ENCODE data around the gene CD3G. TPM values are rescaled to one million over a fixed set of nuclear protein-coding genes. Genes with fewer than 3 reads are reported as not detected.

CD3G gene
- total and polyA plus RNA-seq, 2 experiments from 2014 or later: not detected

GRCh38 chr11:118310271-118310670, 33.9 kb upstream of the CD3G start:
- Histone ChIP-seq H3K4me3 (no peak overlapping the region), H4K20me1 (ENCODE audit: insufficient read depth) (no peaks in the 10 kb centered on the region)
- 44 to 48% methylated on average over 3 of the region's 3 CpGs for WGBS, 2 experiments (ENCODE audit: low coverage in 1 of 2, low lambda C conversion rate in 2 of 2, missing lambda C conversion rate in 2 of 2)

GRCh38 chr11:118310781-118311485, 33.2 kb upstream of the CD3G start:
- TF ChIP-seq EZH2phosphoT487 (IDR thresholded peaks at IDR 0.05; ENCODE audit: insufficient read depth, low read depth): no peak
- no peak for TF ChIP-seq EZH2 (IDR thresholded peaks at IDR 0.05; ENCODE audit: insufficient read depth, poor library complexity, severe bottlenecking)
- Histone ChIP-seq H3F3A (ENCODE audit: insufficient read depth) (no peaks in the 10 kb centered on the region), H3K9ac (no peak overlapping the region), H3K36me3 (ENCODE audit: low read depth) (no peaks in the 10 kb centered on the region), H3K4me1 (ENCODE audit: insufficient read depth) (no peaks in the 10 kb centered on the region), H4K20me1 (ENCODE audit: insufficient read depth) (no peaks in the 10 kb centered on the region), H3K79me2 (ENCODE audit: insufficient read depth) (no peaks in the 10 kb centered on the region), H3K27ac (no peak overlapping the region), H3K9me2 (ENCODE audit: insufficient read depth) (no peaks in the 10 kb centered on the region), H2AFZ (no peak overlapping the region), H3K4me2 (ENCODE audit: unreplicated experiment) (no peak overlapping the region), H3K4me3 (no peak overlapping the region), H3K27me3 (replicated peaks; ENCODE audit: insufficient read depth) (peaks cover 20% of the 10 kb centered on the region; the same call in 1 of the 2 replicates), H3K9me3 (ENCODE audit: low read depth) (no peaks in the 10 kb centered on the region)
- 29 to 33% methylated on average over 3 of the region's 3 CpGs for WGBS, 2 experiments (ENCODE audit: low coverage in 1 of 2, low lambda C conversion rate in 2 of 2, missing lambda C conversion rate in 2 of 2)
- DNase-seq: no peak
- in situ Hi-C loops (cut with MboI): no loop called here

More at GRCh38 chr11:118310271-118310670, 33.9 kb upstream of the CD3G start:
- in situ Hi-C loops (cut with MboI): no loop called here
- peaks cover 26% of the 10 kb centered on the region; the same call in 1 of the 2 replicates for H3K27me3 ChIP-seq (replicated peaks; ENCODE audit: insufficient read depth)
- H3K4me1 ChIP-seq (ENCODE audit: insufficient read depth): no peaks in the 10 kb centered on the region
- H2AFZ ChIP-seq: no peak overlapping the region
- H3K9ac ChIP-seq: no peak overlapping the region
- TF ChIP-seq EZH2phosphoT487 (IDR thresholded peaks at IDR 0.05; ENCODE audit: insufficient read depth, low read depth): no peak
- no peak for TF ChIP-seq EZH2 (IDR thresholded peaks at IDR 0.05; ENCODE audit: insufficient read depth, poor library complexity, severe bottlenecking)
- H3K9me3 ChIP-seq (ENCODE audit: low read depth): no peaks in the 10 kb centered on the region
- H3K27ac ChIP-seq: no peak overlapping the region
- H3K4me2 ChIP-seq (ENCODE audit: unreplicated experiment): no peak overlapping the region
- no peak for DNase-seq
- H3K79me2 ChIP-seq (ENCODE audit: insufficient read depth): no peaks in the 10 kb centered on the region
- no peaks in the 10 kb centered on the region for H3K9me2 ChIP-seq (ENCODE audit: insufficient read depth)
- H3K36me3 ChIP-seq (ENCODE audit: low read depth): no peaks in the 10 kb centered on the region
- H3F3A ChIP-seq (ENCODE audit: insufficient read depth): no peaks in the 10 kb centered on the region

GRCh38 chr11:118311518-118311917, 32.6 kb upstream of the CD3G start:
- Histone ChIP-seq H3K4me3 (no peak overlapping the region), H3K27ac (no peak overlapping the region), H4K20me1 (ENCODE audit: insufficient read depth) (no peaks in the 10 kb centered on the region), H3K9me2 (ENCODE audit: insufficient read depth) (no peaks in the 10 kb centered on the region), H3K4me2 (ENCODE audit: unreplicated experiment) (no peak overlapping the region), H3K27me3 (replicated peaks; ENCODE audit: insufficient read depth) (0 out of 2 replicates have a peak, but pooled peaks cover 20% of the 10 kb centered on the region), H3F3A (ENCODE audit: insufficient read depth) (no peaks in the 10 kb centered on the region), H3K4me1 (ENCODE audit: insufficient read depth) (no peaks in the 10 kb centered on the region), H2AFZ (no peak overlapping the region), H3K9ac (no peak overlapping the region), H3K79me2 (ENCODE audit: insufficient read depth) (no peaks in the 10 kb centered on the region), H3K9me3 (ENCODE audit: low read depth) (no peaks in the 10 kb centered on the region), H3K36me3 (ENCODE audit: low read depth) (no peaks in the 10 kb centered on the region)
- in situ Hi-C loops (cut with MboI): no loop called here
- no peak for TF ChIP-seq EZH2phosphoT487 (IDR thresholded peaks at IDR 0.05; ENCODE audit: insufficient read depth, low read depth)
- TF ChIP-seq EZH2 (IDR thresholded peaks at IDR 0.05; ENCODE audit: insufficient read depth, poor library complexity, severe bottlenecking): no peak
- WGBS, 2 experiments (ENCODE audit: low coverage in 1 of 2, low lambda C conversion rate in 2 of 2, missing lambda C conversion rate in 2 of 2): 36 to 41% methylated on average over 4 of the region's 4 CpGs
- DNase-seq: no peak

GRCh38 chr11:118312328-118312727, 31.8 kb upstream of the CD3G start:
- Histone ChIP-seq H3K4me3 (no peak overlapping the region), H2AFZ (no peak overlapping the region), H3K27me3 (replicated peaks; ENCODE audit: insufficient read depth) (0 out of 2 replicates have a peak, but pooled peaks cover 20% of the 10 kb centered on the region), H3F3A (ENCODE audit: insufficient read depth) (no peaks in the 10 kb centered on the region), H4K20me1 (ENCODE audit: insufficient read depth) (no peaks in the 10 kb centered on the region), H3K27ac (no peak overlapping the region), H3K9ac (no peak overlapping the region), H3K4me1 (ENCODE audit: insufficient read depth) (no peaks in the 10 kb centered on the region), H3K4me2 (ENCODE audit: unreplicated experiment) (no peak overlapping the region), H3K9me3 (ENCODE audit: low read depth) (no peaks in the 10 kb centered on the region), H3K79me2 (ENCODE audit: insufficient read depth) (no peaks in the 10 kb centered on the region), H3K36me3 (ENCODE audit: low read depth) (no peaks in the 10 kb centered on the region), H3K9me2 (ENCODE audit: insufficient read depth) (no peaks in the 10 kb centered on the region)
- 88 to 92% methylated on average over 2 of the region's 2 CpGs for WGBS, 2 experiments (ENCODE audit: low coverage in 1 of 2, low lambda C conversion rate in 2 of 2, missing lambda C conversion rate in 2 of 2)
- TF ChIP-seq EZH2phosphoT487 (IDR thresholded peaks at IDR 0.05; ENCODE audit: insufficient read depth, low read depth): no peak
- TF ChIP-seq EZH2 (IDR thresholded peaks at IDR 0.05; ENCODE audit: insufficient read depth, poor library complexity, severe bottlenecking): no peak
- in situ Hi-C loops (cut with MboI): no loop called here
- no peak for DNase-seq

All from GM23248 (cell line).